Ishikawa (cell line): ENCODE results near the gene HIF1AN.

ENCODE experiments used
- CEBPB ChIP-seq: IDR thresholded peaks from 2 replicates; pipeline ENCODE4 v1.6.1; 2012
- CREB1 ChIP-seq: IDR thresholded peaks from 2 replicates; pipeline ENCODE4 v1.6.1; 2012; ENCODE audit warnings: low read depth
- EP300 ChIP-seq: IDR thresholded peaks from 2 replicates; pipeline ENCODE4 v1.6.1; 2012; ENCODE audit warnings: borderline replicate concordance
- FOXM1 ChIP-seq: IDR thresholded peaks from 2 replicates; pipeline ENCODE4 v1.6.1; 2012; ENCODE audit warnings: low read depth, borderline replicate concordance
- NFIC ChIP-seq: IDR thresholded peaks from 2 replicates; pipeline ENCODE4 v1.6.1; 2012
- RAD21 ChIP-seq: IDR thresholded peaks from 2 replicates; pipeline ENCODE4 v1.6.1; 2012; ENCODE audit warnings: low read depth
- TAF1 ChIP-seq: IDR thresholded peaks from 2 replicates; pipeline ENCODE4 v1.6.1; 2012; ENCODE audit warnings: low read depth, mild to moderate bottlenecking
- TCF12 ChIP-seq: IDR thresholded peaks from 2 replicates; pipeline ENCODE4 v1.6.1; 2012; ENCODE audit warnings: low read depth
- TEAD4 ChIP-seq: IDR thresholded peaks from 2 replicates; pipeline ENCODE4 v1.6.1; 2012
- YY1 ChIP-seq: IDR thresholded peaks from 2 replicates; pipeline ENCODE4 v1.6.1; 2012; ENCODE audit warnings: low read depth
- ZBTB7A ChIP-seq: IDR thresholded peaks from 2 replicates; pipeline ENCODE4 v1.6.1; 2012; ENCODE audit warnings: low read depth
- TF ChIP-seq, protein P1 (sequence below): IDR thresholded peaks from 2 replicates; pipeline ENCODE4 v1.6.1; 2012
- TF ChIP-seq, protein P2 (sequence below): IDR thresholded peaks from 2 replicates; pipeline ENCODE4 v1.6.1; 2012; ENCODE audit warnings: low read depth, mild to moderate bottlenecking
- TF ChIP-seq, protein P3 (sequence below): IDR thresholded peaks from 2 replicates; pipeline ENCODE4 v1.6.1; 2012

HIF1AN gene

DNA sequence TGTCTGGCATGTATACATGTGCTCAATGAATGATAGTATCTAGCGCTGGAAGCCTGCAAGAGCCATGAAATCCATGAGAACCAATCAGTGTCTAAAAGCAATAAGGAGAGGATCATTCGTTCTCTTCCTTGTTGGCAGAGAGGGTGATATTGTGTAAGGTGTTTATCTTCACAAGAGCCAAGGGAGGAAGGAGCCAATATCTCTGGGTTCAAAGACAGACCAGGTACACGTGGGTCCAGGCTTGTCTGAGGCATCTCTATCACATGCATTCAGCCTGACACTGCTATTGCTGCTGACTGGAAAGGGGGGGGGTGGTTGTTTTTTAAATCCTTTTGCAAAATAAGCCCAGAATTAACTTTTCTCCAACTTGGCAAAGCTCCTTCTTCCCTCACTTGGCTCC, 20.1 kb upstream of the HIF1AN start:
- TF ChIP-seq ZBTB7A (no peak), FOXM1 (no peak), CEBPB (no peak), TEAD4 (no peak), EP300 (no peak), CREB1 (no peak), NFIC (no peak)
- TF ChIP-seq, protein P1, sequence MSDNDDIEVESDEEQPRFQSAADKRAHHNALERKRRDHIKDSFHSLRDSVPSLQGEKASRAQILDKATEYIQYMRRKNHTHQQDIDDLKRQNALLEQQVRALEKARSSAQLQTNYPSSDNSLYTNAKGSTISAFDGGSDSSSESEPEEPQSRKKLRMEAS: no peak
- TF ChIP-seq, protein P2, sequence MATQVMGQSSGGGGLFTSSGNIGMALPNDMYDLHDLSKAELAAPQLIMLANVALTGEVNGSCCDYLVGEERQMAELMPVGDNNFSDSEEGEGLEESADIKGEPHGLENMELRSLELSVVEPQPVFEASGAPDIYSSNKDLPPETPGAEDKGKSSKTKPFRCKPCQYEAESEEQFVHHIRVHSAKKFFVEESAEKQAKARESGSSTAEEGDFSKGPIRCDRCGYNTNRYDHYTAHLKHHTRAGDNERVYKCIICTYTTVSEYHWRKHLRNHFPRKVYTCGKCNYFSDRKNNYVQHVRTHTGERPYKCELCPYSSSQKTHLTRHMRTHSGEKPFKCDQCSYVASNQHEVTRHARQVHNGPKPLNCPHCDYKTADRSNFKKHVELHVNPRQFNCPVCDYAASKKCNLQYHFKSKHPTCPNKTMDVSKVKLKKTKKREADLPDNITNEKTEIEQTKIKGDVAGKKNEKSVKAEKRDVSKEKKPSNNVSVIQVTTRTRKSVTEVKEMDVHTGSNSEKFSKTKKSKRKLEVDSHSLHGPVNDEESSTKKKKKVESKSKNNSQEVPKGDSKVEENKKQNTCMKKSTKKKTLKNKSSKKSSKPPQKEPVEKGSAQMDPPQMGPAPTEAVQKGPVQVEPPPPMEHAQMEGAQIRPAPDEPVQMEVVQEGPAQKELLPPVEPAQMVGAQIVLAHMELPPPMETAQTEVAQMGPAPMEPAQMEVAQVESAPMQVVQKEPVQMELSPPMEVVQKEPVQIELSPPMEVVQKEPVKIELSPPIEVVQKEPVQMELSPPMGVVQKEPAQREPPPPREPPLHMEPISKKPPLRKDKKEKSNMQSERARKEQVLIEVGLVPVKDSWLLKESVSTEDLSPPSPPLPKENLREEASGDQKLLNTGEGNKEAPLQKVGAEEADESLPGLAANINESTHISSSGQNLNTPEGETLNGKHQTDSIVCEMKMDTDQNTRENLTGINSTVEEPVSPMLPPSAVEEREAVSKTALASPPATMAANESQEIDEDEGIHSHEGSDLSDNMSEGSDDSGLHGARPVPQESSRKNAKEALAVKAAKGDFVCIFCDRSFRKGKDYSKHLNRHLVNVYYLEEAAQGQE: no peak

DNA sequence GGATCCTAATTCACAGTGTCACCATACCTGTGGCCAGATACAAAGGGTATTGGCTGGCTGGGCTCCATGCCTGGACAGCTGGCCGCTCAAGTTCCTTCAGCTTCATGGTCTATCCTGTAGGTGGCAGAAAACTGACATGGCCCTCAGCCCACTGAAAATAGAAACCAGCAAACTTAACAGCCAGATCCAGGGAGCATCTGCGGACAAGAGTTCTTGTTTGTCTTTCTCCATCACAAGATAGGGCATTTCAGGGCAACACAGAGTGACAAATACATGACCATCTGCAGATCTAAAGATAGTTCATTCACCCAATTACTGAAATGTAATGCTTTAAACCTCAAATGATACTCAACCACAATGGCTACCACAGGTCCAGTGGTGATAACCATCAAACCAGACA, 18.9 kb upstream of the HIF1AN start:
- peak; percentile 14; the same call in 1 of the 2 replicates for TF ChIP-seq RAD21
- no peak for TF ChIP-seq TCF12

DNA sequence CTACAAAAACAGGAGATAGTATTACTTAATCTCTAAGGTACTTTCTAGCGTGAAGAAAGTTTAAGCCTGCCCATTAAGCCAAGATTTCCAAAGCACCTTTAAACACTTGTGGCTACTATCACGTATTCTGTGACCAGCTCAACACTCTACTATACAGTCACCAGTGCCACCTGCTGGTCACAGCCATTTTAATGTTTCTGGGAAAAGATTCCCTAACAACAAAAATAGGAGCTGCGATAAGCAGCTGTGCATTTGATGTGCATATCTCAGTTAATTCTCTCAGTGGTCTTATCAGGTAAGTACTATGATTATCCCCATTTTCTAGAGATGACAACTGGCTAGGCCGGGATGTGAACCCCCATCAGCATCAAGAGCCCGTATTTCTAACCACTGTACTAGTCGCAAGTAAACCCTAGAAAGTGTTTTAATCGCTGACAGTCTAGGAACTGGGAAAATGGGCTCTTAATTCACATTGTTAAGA, 16.9 kb upstream of the HIF1AN start:
- TF ChIP-seq, protein P1: no peak
- TF ChIP-seq RAD21: peak; percentile 58
- TF ChIP-seq, protein P3, sequence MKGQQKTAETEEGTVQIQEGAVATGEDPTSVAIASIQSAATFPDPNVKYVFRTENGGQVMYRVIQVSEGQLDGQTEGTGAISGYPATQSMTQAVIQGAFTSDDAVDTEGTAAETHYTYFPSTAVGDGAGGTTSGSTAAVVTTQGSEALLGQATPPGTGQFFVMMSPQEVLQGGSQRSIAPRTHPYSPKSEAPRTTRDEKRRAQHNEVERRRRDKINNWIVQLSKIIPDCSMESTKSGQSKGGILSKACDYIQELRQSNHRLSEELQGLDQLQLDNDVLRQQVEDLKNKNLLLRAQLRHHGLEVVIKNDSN: no peak
- TF ChIP-seq, protein P2: no peak

DNA sequence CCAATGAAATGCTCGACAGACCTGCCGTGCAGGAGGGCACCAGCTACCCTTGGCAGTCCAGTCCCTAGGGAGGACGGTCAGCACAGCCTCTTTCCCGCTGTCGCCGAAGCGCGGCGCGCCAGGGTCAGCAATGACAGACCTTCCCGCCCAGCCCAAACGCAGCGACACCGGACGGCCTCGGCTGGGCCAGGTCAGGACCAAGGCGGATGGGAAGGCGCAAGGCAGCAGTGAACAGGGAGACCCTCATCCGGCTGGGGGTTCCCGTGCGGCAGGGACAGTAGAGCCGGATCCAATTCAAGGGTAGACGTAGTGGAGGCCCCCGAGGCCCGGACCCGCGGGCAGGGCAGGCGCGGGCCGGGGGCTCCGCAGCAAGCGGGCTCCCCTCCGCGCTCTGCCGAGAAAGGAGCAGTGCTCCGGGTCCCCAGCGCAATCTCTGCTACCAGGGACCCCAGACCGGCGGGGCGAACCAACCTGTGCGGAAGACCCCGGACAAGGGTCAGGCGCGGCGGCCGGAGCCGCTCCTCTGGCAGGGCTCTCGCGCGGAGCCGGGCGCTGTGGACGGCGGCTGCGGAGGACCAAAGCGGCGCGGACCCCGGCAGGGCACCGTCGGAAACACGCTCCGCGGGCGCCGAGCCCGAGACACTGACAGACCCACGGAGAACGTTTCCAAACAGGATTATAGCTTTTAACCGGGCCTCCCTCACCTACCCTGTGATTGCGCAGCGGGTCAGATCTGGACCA, 16.3 kb upstream of the HIF1AN start, which contains the start of gene SEC31B:
Gene SEC31B (minus strand): TSS at position 551 of the 741 bp plus-strand sequence. CDS start 2,909 bp downstream, outside the sequence.
- TF ChIP-seq TAF1 (no peak), CEBPB (no peak), YY1 (no peak), CREB1 (no peak), TCF12 (no peak), TEAD4 (no peak)
- TF ChIP-seq, protein P1: no peak
- TF ChIP-seq, protein P2: no peak
- TF ChIP-seq, protein P3: no peak

DNA sequence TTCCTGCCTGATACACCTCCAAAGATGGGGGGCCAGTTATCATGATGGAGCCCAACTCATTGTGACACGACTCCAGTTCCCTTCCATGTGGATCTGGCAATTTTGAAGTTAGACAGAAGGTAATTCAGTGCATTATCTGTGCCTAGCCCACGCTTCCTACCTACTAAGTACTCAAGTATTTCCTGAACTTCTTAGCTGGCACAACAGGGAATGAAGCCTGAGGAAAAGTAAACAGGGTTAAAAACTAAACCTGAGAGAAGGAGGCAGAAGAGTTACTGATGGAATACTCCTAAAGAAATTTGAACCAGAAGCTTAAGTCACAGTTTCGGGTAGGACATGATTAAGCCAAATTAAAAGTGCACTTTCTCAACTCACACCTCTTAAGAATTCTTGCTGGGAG, 14.9 kb upstream of the HIF1AN start:
- TF ChIP-seq TEAD4: no peak
- TF ChIP-seq RAD21: no peak
- TF ChIP-seq NFIC: no peak
- no peak for TF ChIP-seq CEBPB
- no peak for TF ChIP-seq TCF12
- TF ChIP-seq CREB1: no peak
- no peak for TF ChIP-seq ZBTB7A
- TF ChIP-seq FOXM1: no peak
- TF ChIP-seq, protein P1: no peak
